ENCODE measurements around the gene PTAFR. TPM values are rescaled to one million over a fixed set of nuclear protein-coding genes. Genes with fewer than 3 reads are reported as not detected.
A peak's percentile ranks its signal among the peaks of the same experiment; 100 is the strongest.

The PTAFR gene
- total RNA-seq: 10 to 100 TPM in 1 of 4 donors, 1 to 10 TPM in 3; 3.5 to 11.1 (median 5.9) TPM

- peak within 1 kb of the TSS in 3 of 4 donors; percentile 10 to 67 (median 44) for H3K27ac ChIP-seq
- WGBS, 2 donors: 52 to 58% methylated on average over 18 of the region's 18 CpGs
- no peak for DNase-seq (ENCODE audit: low spot score in 2 of 2)
- H3K36me3 ChIP-seq: no peaks in the 10 kb centered on the region
- peaks cover 0 to 11% (median 5%) of the 10 kb centered on the region in 4 donors for H3K4me1 ChIP-seq
- no peaks in the 10 kb centered on the region for H3K9me3 ChIP-seq
- H3K4me3 ChIP-seq: peak within 1 kb of the TSS in 3 of 4 donors; percentile 3 to 36 (median 7)
- H3K27me3 ChIP-seq: no peaks in the 10 kb centered on the region
- no peak for TF ChIP-seq POLR2A (IDR thresholded peaks at IDR 0.05)
- TF ChIP-seq EP300 (IDR thresholded peaks at IDR 0.05): no peak
- no peak for TF ChIP-seq CTCF (IDR thresholded peaks at IDR 0.05)
These were observed at the start of gene PTAFR for GRCh38 chr1:28176492-28177470. Gene PTAFR (minus strand): TSS chr1:28176690. CDS start chr1:28151021, 25,669 bp downstream.

- H3K27ac ChIP-seq: no peak overlapping the region
- WGBS, 2 donors: 86 to 90% methylated on average over 2 of the region's 2 CpGs
- H3K27me3 ChIP-seq: no peaks in the 10 kb centered on the region
- H3K36me3 ChIP-seq: peaks cover 0 to 56% (median 0%) of the 10 kb centered on the region in 3 donors
- no peak for DNase-seq (ENCODE audit: low spot score in 2 of 2)
- no peak overlapping the region for H3K4me3 ChIP-seq
- no peaks in the 10 kb centered on the region for H3K4me1 ChIP-seq
- H3K9me3 ChIP-seq: no peaks in the 10 kb centered on the region
- TF ChIP-seq CTCF (IDR thresholded peaks at IDR 0.05) (no peak), EP300 (IDR thresholded peaks at IDR 0.05) (no peak), POLR2A (IDR thresholded peaks at IDR 0.05) (no peak)
These were observed 36.8 kb upstream of the PTAFR start for GRCh38 chr1:28213315-28213714.

GRCh38 chr1:28209700-28210099 lies 33.2 kb upstream of the PTAFR start:
- WGBS, 2 donors: 62 to 87% methylated on average over 1 of the region's 1 CpG
- H3K4me3 ChIP-seq: no peak overlapping the region
- H3K27me3 ChIP-seq: no peaks in the 10 kb centered on the region
- no peak for TF ChIP-seq EP300 (IDR thresholded peaks at IDR 0.05)
- TF ChIP-seq CTCF (IDR thresholded peaks at IDR 0.05): no peak
- no peak for TF ChIP-seq POLR2A (IDR thresholded peaks at IDR 0.05)
- no peak overlapping the region for H3K27ac ChIP-seq
- H3K36me3 ChIP-seq: peaks cover 0 to 80% (median 0%) of the 10 kb centered on the region in 3 donors
- no peak for DNase-seq (ENCODE audit: low spot score in 2 of 2)
- no peaks in the 10 kb centered on the region for H3K4me1 ChIP-seq
- H3K9me3 ChIP-seq: no peaks in the 10 kb centered on the region

- 41 to 49% methylated on average over 4 of the region's 4 CpGs for WGBS, 2 donors
- Histone ChIP-seq H3K4me3 (no peak overlapping the region), H3K4me1 (no peaks in the 10 kb centered on the region), H3K9me3 (no peaks in the 10 kb centered on the region), H3K27ac (no peak overlapping the region), H3K36me3 (peaks cover 0 to 80% (median under 1%) of the 10 kb centered on the region in 3 donors), H3K27me3 (no peaks in the 10 kb centered on the region)
- TF ChIP-seq POLR2A (IDR thresholded peaks at IDR 0.05) (no peak), CTCF (IDR thresholded peaks at IDR 0.05) (peak; percentile 27 to 53 (median 31))
- peak in 1 of 2 donors; percentile 48 for DNase-seq (ENCODE audit: low spot score in 2 of 2)
These were observed 32.4 kb upstream of the PTAFR start for GRCh38 chr1:28208818-28209441.

- Histone ChIP-seq H3K27me3 (no peaks in the 10 kb centered on the region), H3K36me3 (peaks cover 0 to 97% (median 25%) of the 10 kb centered on the region in 3 donors), H3K4me3 (no peak overlapping the region), H3K9me3 (no peaks in the 10 kb centered on the region), H3K4me1 (no peaks in the 10 kb centered on the region), H3K27ac (no peak overlapping the region)
- 90 to 94% methylated on average over 4 of the region's 4 CpGs for WGBS, 2 donors
- DNase-seq (ENCODE audit: low spot score in 2 of 2): no peak
- TF ChIP-seq EP300 (IDR thresholded peaks at IDR 0.05) (no peak), POLR2A (IDR thresholded peaks at IDR 0.05) (no peak), CTCF (IDR thresholded peaks at IDR 0.05) (no peak)
These were observed 28.8 kb upstream of the PTAFR start for GRCh38 chr1:28205243-28205642.

Measured in tibial nerve (tissue), 4 donors.